ENCODE data around the gene HERC3.

- TF ChIP-seq CTCF (IDR thresholded peaks at IDR 0.05; ENCODE audit: insufficient read depth, low read depth, low read length): no peak
- no peak for TF ChIP-seq EZH2 (IDR thresholded peaks at IDR 0.05; ENCODE audit: insufficient read depth, low read length)
Measured at GRCh38 chr4:88697588-88698329, 105.5 kb downstream of the HERC3 start, which contains the start of gene NAP1L5.
